Measurements from ENCODE around the gene LHFPL2. TPM values are rescaled to one million over a fixed set of nuclear protein-coding genes. Genes with fewer than 3 reads are reported as not detected.

The LHFPL2 gene
- total and polyA plus RNA-seq, 4 donors = 6.5 to 49.4 (median 47.7) TPM

DNA sequence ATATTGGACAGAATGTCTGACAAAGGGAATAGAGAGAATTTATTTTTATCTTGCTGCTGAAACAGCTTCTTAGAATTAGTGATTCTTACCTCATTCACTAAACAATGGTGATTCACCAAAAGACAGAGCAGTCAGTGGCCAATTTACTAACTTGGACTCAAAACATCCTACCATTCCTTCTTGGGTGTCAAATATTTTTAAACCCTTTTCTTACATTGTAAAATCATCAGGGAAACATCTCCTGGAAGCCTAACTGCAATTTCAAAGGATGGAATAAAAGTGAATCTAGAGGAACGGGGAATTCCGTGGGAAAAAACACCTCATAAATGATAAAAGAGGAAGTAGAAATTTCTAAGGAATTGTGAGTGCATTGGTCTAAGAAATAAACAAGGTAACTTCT lies 97.7 kb downstream of the LHFPL2 start:
- DNase-seq (no peak), ATAC-seq (ENCODE audit: insufficient read depth, low FRiP score) (no peak)
- Histone ChIP-seq H3K36me3 (ENCODE audit: control insufficient read depth in 4 of 4, insufficient read depth in 4 of 4, low read length in 4 of 4) (peaks cover 0 to 7% (median 1%) of the 10 kb centered on the region in 4 donors), H3K9me3 (ENCODE audit: control insufficient read depth in 4 of 4, insufficient read depth in 3 of 4, low read length in 3 of 4) (peaks cover 0 to 2% (median 0%) of the 10 kb centered on the region in 4 donors), H3K4me1 (ENCODE audit: control insufficient read depth in 5 of 5, insufficient read depth in 5 of 5, low read length in 5 of 5) (peaks cover 0 to 22% (median 12%) of the 10 kb centered on the region in 5 donors), H3K9ac (ENCODE audit: insufficient read depth in 1 of 2, low read length in 2 of 2) (no peak overlapping the region), H3K27me3 (ENCODE audit: control insufficient read depth in 3 of 3, insufficient read depth in 3 of 3, low read length in 2 of 3) (no peaks in the 10 kb centered on the region), H3K4me3 (no peak overlapping the region), H3K27ac (ENCODE audit: low read depth in 1 of 2, low read length in 1 of 2) (no peak overlapping the region)
- TF ChIP-seq, protein P1, sequence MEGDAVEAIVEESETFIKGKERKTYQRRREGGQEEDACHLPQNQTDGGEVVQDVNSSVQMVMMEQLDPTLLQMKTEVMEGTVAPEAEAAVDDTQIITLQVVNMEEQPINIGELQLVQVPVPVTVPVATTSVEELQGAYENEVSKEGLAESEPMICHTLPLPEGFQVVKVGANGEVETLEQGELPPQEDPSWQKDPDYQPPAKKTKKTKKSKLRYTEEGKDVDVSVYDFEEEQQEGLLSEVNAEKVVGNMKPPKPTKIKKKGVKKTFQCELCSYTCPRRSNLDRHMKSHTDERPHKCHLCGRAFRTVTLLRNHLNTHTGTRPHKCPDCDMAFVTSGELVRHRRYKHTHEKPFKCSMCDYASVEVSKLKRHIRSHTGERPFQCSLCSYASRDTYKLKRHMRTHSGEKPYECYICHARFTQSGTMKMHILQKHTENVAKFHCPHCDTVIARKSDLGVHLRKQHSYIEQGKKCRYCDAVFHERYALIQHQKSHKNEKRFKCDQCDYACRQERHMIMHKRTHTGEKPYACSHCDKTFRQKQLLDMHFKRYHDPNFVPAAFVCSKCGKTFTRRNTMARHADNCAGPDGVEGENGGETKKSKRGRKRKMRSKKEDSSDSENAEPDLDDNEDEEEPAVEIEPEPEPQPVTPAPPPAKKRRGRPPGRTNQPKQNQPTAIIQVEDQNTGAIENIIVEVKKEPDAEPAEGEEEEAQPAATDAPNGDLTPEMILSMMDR (IDR thresholded peaks at IDR 0.05; ENCODE audit: control extremely low read depth, extremely low read depth) = no peak
- 66 to 69% methylated on average over 2 of the region's 2 CpGs for WGBS, 2 donors

DNA sequence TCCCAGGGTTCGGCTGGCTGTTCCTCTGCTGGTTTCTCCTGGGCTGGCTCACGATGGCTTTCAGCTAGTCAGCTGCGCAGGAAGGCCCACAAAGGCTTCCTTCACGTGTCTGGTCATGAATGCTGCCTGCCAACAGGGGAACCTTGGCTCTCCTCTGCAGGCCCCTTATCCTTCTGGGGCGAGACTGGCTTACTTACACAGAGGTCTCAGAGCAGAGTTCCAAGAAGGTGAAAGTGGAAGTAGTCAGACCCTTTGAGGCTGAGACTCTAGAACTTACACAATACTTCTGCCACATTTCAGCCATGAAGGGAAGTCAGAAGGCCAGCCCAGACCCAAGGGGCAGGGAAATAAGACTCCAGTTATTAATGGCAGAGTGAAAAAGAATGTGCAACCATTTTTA lies 99.5 kb downstream of the LHFPL2 start:
- ATAC-seq (ENCODE audit: insufficient read depth, low FRiP score) = no peak
- Histone ChIP-seq H3K27me3 (ENCODE audit: control insufficient read depth in 3 of 3, insufficient read depth in 3 of 3, low read length in 2 of 3) (no peaks in the 10 kb centered on the region), H3K27ac (ENCODE audit: low read depth in 1 of 2, low read length in 1 of 2) (peak overlapping the region in 1 of 2 donors; percentile 9), H3K9ac (ENCODE audit: insufficient read depth in 1 of 2, low read length in 2 of 2) (no peak overlapping the region), H3K4me3 (no peak overlapping the region), H3K36me3 (ENCODE audit: control insufficient read depth in 4 of 4, insufficient read depth in 4 of 4, low read length in 4 of 4) (peaks cover 0 to 7% (median 0%) of the 10 kb centered on the region in 4 donors), H3K9me3 (ENCODE audit: control insufficient read depth in 4 of 4, insufficient read depth in 3 of 4, low read length in 3 of 4) (peaks cover 0 to 2% (median 0%) of the 10 kb centered on the region in 4 donors), H3K4me1 (ENCODE audit: control insufficient read depth in 5 of 5, insufficient read depth in 5 of 5, low read length in 5 of 5) (peaks cover 0 to 33% (median 10%) of the 10 kb centered on the region in 5 donors)
- no peak for DNase-seq
- TF ChIP-seq, protein P1 (IDR thresholded peaks at IDR 0.05; ENCODE audit: control extremely low read depth, extremely low read depth) = no peak
- 38 to 67% methylated on average over 5 of the region's 5 CpGs for WGBS, 2 donors

DNA sequence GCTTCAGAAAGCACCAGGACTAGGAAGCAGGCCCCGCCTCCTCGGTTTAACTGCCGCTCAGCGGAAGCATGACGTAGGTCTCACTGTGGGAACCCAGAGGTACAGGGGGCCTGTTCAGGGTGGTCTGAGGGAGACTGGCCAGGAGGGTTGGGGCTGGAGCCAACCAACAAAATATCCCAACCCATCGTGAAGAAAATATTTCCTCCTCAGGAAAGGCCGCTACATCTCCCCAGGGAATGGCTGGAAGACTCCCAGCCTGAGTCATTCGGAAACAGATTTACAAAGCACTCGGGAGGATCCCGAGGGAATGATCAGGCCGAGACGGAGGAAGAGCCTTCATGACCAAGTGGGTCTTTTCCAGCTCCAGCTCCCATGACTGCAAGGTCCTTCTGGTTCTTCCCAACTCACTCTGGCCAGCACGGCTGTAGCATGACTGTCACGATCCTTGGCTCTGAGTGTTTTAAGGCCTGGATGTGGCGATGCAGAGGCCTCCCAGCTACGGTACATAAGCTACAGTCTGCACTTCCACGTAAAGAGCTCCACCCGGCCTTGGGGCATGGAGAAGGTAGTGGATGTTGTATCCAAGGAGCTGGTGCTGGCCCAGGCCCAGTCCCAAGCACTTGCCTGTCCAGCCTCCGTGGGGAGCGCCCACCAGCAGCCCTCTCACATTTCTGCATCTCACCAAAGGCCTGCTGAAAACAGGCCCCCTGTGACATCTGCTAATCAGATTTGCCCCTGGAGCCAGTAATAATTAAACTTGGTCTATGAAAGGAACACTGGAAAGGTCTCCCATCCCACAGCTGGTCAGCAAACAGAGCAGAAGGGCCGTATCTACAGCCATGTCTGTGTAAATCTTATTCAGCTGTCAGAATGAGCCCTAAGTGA lies 100.6 kb downstream of the LHFPL2 start:
- H3K9me3 ChIP-seq (ENCODE audit: control insufficient read depth in 4 of 4, insufficient read depth in 3 of 4, low read length in 3 of 4) = peaks cover 0 to 2% (median 0%) of the 10 kb centered on the region in 4 donors
- H3K27ac ChIP-seq (ENCODE audit: low read depth in 1 of 2, low read length in 1 of 2) = peak overlapping the region; percentile 47 to 80
- no peak overlapping the region for H3K9ac ChIP-seq (ENCODE audit: insufficient read depth in 1 of 2, low read length in 2 of 2)
- peaks cover 0 to 33% (median 8%) of the 10 kb centered on the region in 5 donors for H3K4me1 ChIP-seq (ENCODE audit: control insufficient read depth in 5 of 5, insufficient read depth in 5 of 5, low read length in 5 of 5)
- ATAC-seq (ENCODE audit: insufficient read depth, low FRiP score) (peak; percentile 20), DNase-seq (peak; percentile 82 to 87 (median 83))
- H3K27me3 ChIP-seq (ENCODE audit: control insufficient read depth in 3 of 3, insufficient read depth in 3 of 3, low read length in 2 of 3) = no peaks in the 10 kb centered on the region
- H3K36me3 ChIP-seq (ENCODE audit: control insufficient read depth in 4 of 4, insufficient read depth in 4 of 4, low read length in 4 of 4) = peaks cover 0 to 7% (median 0%) of the 10 kb centered on the region in 4 donors
- 76% methylated on average over 21 of the region's 21 CpGs for WGBS, 2 donors
- no peak overlapping the region for H3K4me3 ChIP-seq
- TF ChIP-seq, protein P1 (IDR thresholded peaks at IDR 0.05; ENCODE audit: control extremely low read depth, extremely low read depth) = no peak
